Glutamatergic neuron (in vitro differentiated cells): ENCODE measurements around the gene RNPEPL1. TPM values are rescaled to one million over a fixed set of nuclear protein-coding genes. Genes with fewer than 3 reads are reported as not detected.

Experiments
- DNase-seq: peaks from one replicate; pipeline ENCODE4 v3.0.0; 2022
- H3K27ac Mint-ChIP-seq: one replicate; pipeline ENCODE4 v1.8.0; 2020; ENCODE audit warnings: mild to moderate bottlenecking, mixed read lengths, inconsistent platforms; ENCODE audit not compliant: unreplicated experiment
- H3K27me3 Mint-ChIP-seq: one replicate; pipeline ENCODE4 v1.8.0; 2020; ENCODE audit warnings: mild to moderate bottlenecking, moderate library complexity, mixed read lengths, inconsistent platforms; ENCODE audit not compliant: unreplicated experiment
- H3K36me3 Mint-ChIP-seq: one replicate; pipeline ENCODE4 v1.8.0; 2020; ENCODE audit warnings: mild to moderate bottlenecking, mixed read lengths, inconsistent platforms; ENCODE audit not compliant: unreplicated experiment
- H3K4me1 Mint-ChIP-seq: one replicate; pipeline ENCODE4 v1.8.0; 2020; ENCODE audit warnings: mild to moderate bottlenecking, low read depth, mixed read lengths, inconsistent platforms; ENCODE audit not compliant: unreplicated experiment
- H3K4me3 Mint-ChIP-seq: one replicate; pipeline ENCODE4 v1.8.0; 2020; ENCODE audit warnings: mild to moderate bottlenecking, mixed read lengths, inconsistent platforms; ENCODE audit not compliant: unreplicated experiment
- H3K9me3 Mint-ChIP-seq: one replicate; pipeline ENCODE4 v1.8.0; 2020; ENCODE audit warnings: mild to moderate bottlenecking, moderate library complexity, mixed read lengths, inconsistent platforms; ENCODE audit not compliant: unreplicated experiment
- CTCF ChIP-seq: fragments of 200-600 bp; sonication (generic); IDR thresholded peaks from one replicate; pipeline ENCODE4 v1.5.0; 2021; ENCODE audit not compliant: partially characterized antibody, unreplicated experiment
- total RNA-seq: library from RNA; stranded (reverse); fragmentation: NEBNext Ultra II Directional; extraction: Animal tissue kit (Norgen Biotek cat#: 25700); gene quantifications from one replicate; pipeline ENCODE4 v1.2.1, GENCODE V29; 2021; ENCODE audit not compliant: unreplicated experiment

The RNPEPL1 gene
- total RNA-seq, 1 donor from 2014 or later: 20.9 TPM

GRCh38 chr2:240539906-240540305, 28.4 kb upstream of the RNPEPL1 start:
- no peak for DNase-seq
- H3K4me1 Mint-ChIP-seq: no peaks in the 10 kb centered on the region
- H3K27ac Mint-ChIP-seq: no peak overlapping the region
- no peak overlapping the region for H3K4me3 Mint-ChIP-seq
- TF ChIP-seq CTCF: no peak
- H3K9me3 Mint-ChIP-seq: peaks cover 14% of the 10 kb centered on the region
- peaks cover 3% of the 10 kb centered on the region for H3K27me3 Mint-ChIP-seq
- H3K36me3 Mint-ChIP-seq: peaks cover 43% of the 10 kb centered on the region

GRCh38 chr2:240551288-240551687, 17.0 kb upstream of the RNPEPL1 start:
- no peaks in the 10 kb centered on the region for H3K27me3 Mint-ChIP-seq
- H3K27ac Mint-ChIP-seq: no peak overlapping the region
- no peak overlapping the region for H3K4me3 Mint-ChIP-seq
- peaks cover 16% of the 10 kb centered on the region for H3K36me3 Mint-ChIP-seq
- H3K4me1 Mint-ChIP-seq: no peaks in the 10 kb centered on the region
- peaks cover 2% of the 10 kb centered on the region for H3K9me3 Mint-ChIP-seq
- TF ChIP-seq CTCF: no peak
- DNase-seq: no peak

- H3K4me3 Mint-ChIP-seq: no peak overlapping the region
- H3K36me3 Mint-ChIP-seq: peaks cover 16% of the 10 kb centered on the region
- H3K9me3 Mint-ChIP-seq: peaks cover 2% of the 10 kb centered on the region
- H3K27ac Mint-ChIP-seq: no peak overlapping the region
- DNase-seq: no peak
- no peaks in the 10 kb centered on the region for H3K27me3 Mint-ChIP-seq
- no peaks in the 10 kb centered on the region for H3K4me1 Mint-ChIP-seq
- TF ChIP-seq CTCF: no peak
Measured at GRCh38 chr2:240551811-240552210, 16.5 kb upstream of the RNPEPL1 start.

- Mint-ChIP-seq H3K9me3 (peaks cover 2% of the 10 kb centered on the region), H3K4me3 (no peak overlapping the region), H3K36me3 (peaks cover 20% of the 10 kb centered on the region), H3K4me1 (no peaks in the 10 kb centered on the region), H3K27me3 (no peaks in the 10 kb centered on the region), H3K27ac (no peak overlapping the region)
- no peak for TF ChIP-seq CTCF
- no peak for DNase-seq
Measured at GRCh38 chr2:240553956-240554480, 14.3 kb upstream of the RNPEPL1 start.

GRCh38 chr2:240554767-240555493, 13.4 kb upstream of the RNPEPL1 start:
- TF ChIP-seq CTCF: no peak
- H3K4me1 Mint-ChIP-seq: peaks cover 1% of the 10 kb centered on the region
- no peak for DNase-seq
- no peak overlapping the region for H3K4me3 Mint-ChIP-seq
- no peak overlapping the region for H3K27ac Mint-ChIP-seq
- H3K9me3 Mint-ChIP-seq: peaks cover 6% of the 10 kb centered on the region
- peaks cover 3% of the 10 kb centered on the region for H3K27me3 Mint-ChIP-seq
- H3K36me3 Mint-ChIP-seq: peaks cover 20% of the 10 kb centered on the region
